ENCODE results near the gene LRMDA. TPM values are rescaled to one million over a fixed set of nuclear protein-coding genes. Genes with fewer than 3 reads are reported as not detected.

Gene LRMDA
- total RNA-seq, 3 donors from 2014 or later: 8.3 to 17.1 (median 11.1) TPM

- H3K4me3 ChIP-seq: no peak overlapping the region
- TF ChIP-seq POLR2AphosphoS5 (IDR thresholded peaks at IDR 0.05): no peak
- TF ChIP-seq CTCF (IDR thresholded peaks at IDR 0.05): no peak
- no peak for TF ChIP-seq POLR2A (IDR thresholded peaks at IDR 0.05)
- H3K4me1 ChIP-seq: no peaks in the 10 kb centered on the region
- DNase-seq (ENCODE audit: low spot score in 2 of 2): no peak
- H3K9me3 ChIP-seq: no peaks in the 10 kb centered on the region
- intact Hi-C loops (cut with DNase I; ENCODE audit: low total_unique reads): no loop called here
- H3K27me3 ChIP-seq: no peaks in the 10 kb centered on the region
- no peaks in the 10 kb centered on the region for H3K36me3 ChIP-seq
- no peak overlapping the region for H3K27ac ChIP-seq
Measured at GRCh38 chr10:75657351-75657750, 225.9 kb downstream of the LRMDA start.

DNA sequence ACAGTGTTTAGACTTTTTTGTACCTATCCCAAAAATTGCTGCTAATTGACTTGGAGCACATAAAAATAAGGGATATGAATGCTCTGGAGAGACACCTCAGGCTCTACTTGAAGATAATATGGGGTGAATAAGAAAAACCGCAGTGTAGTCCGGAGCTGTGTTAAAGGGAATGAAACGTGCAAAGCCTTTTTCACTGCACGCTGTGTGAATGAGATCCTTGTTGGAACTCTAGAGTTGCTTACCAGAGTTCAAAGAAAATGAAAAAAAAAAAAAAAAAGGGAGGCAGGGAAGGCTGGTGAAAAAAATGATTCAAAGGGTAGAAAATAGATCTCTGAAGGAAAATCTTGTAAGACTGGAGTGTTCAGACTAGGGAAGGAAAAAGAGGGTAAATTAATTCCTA is 226.6 kb downstream of the LRMDA start:
- H3K27me3 ChIP-seq: no peaks in the 10 kb centered on the region
- H3K4me3 ChIP-seq: no peak overlapping the region
- intact Hi-C loops (cut with DNase I; ENCODE audit: low total_unique reads): no loop called here
- no peak for TF ChIP-seq POLR2A (IDR thresholded peaks at IDR 0.05)
- no peak for TF ChIP-seq POLR2AphosphoS5 (IDR thresholded peaks at IDR 0.05)
- DNase-seq (ENCODE audit: low spot score in 2 of 2): no peak
- H3K4me1 ChIP-seq: no peaks in the 10 kb centered on the region
- no peak overlapping the region for H3K27ac ChIP-seq
- no peaks in the 10 kb centered on the region for H3K36me3 ChIP-seq
- no peaks in the 10 kb centered on the region for H3K9me3 ChIP-seq

GRCh38 chr10:75658496-75658895 is 227.1 kb downstream of the LRMDA start:
- H3K4me1 ChIP-seq: no peaks in the 10 kb centered on the region
- DNase-seq (ENCODE audit: low spot score in 2 of 2): no peak
- H3K9me3 ChIP-seq: no peaks in the 10 kb centered on the region
- TF ChIP-seq POLR2A (IDR thresholded peaks at IDR 0.05) (no peak), CTCF (IDR thresholded peaks at IDR 0.05) (no peak), POLR2AphosphoS5 (IDR thresholded peaks at IDR 0.05) (no peak)
- intact Hi-C loops (cut with DNase I; ENCODE audit: low total_unique reads): no loop called here
- H3K36me3 ChIP-seq: no peaks in the 10 kb centered on the region
- H3K27me3 ChIP-seq: no peaks in the 10 kb centered on the region
- no peak overlapping the region for H3K27ac ChIP-seq
- H3K4me3 ChIP-seq: no peak overlapping the region

GRCh38 chr10:75658915-75659314 is 227.5 kb downstream of the LRMDA start:
- no peaks in the 10 kb centered on the region for H3K27me3 ChIP-seq
- H3K4me1 ChIP-seq: no peaks in the 10 kb centered on the region
- no peak for DNase-seq (ENCODE audit: low spot score in 2 of 2)
- intact Hi-C loops (cut with DNase I; ENCODE audit: low total_unique reads): no loop called here
- H3K9me3 ChIP-seq: no peaks in the 10 kb centered on the region
- H3K36me3 ChIP-seq: no peaks in the 10 kb centered on the region
- TF ChIP-seq POLR2A (IDR thresholded peaks at IDR 0.05): no peak
- no peak for TF ChIP-seq CTCF (IDR thresholded peaks at IDR 0.05)
- no peak for TF ChIP-seq POLR2AphosphoS5 (IDR thresholded peaks at IDR 0.05)
- no peak overlapping the region for H3K27ac ChIP-seq
- no peak overlapping the region for H3K4me3 ChIP-seq

GRCh38 chr10:75660823-75661222 is 229.4 kb downstream of the LRMDA start:
- intact Hi-C loops (cut with DNase I; ENCODE audit: low total_unique reads): no loop called here
- no peaks in the 10 kb centered on the region for H3K27me3 ChIP-seq
- DNase-seq (ENCODE audit: low spot score in 2 of 2): no peak
- H3K4me1 ChIP-seq: no peaks in the 10 kb centered on the region
- no peaks in the 10 kb centered on the region for H3K9me3 ChIP-seq
- no peaks in the 10 kb centered on the region for H3K36me3 ChIP-seq
- no peak for TF ChIP-seq CTCF (IDR thresholded peaks at IDR 0.05)
- H3K4me3 ChIP-seq: no peak overlapping the region
- no peak overlapping the region for H3K27ac ChIP-seq

DNA sequence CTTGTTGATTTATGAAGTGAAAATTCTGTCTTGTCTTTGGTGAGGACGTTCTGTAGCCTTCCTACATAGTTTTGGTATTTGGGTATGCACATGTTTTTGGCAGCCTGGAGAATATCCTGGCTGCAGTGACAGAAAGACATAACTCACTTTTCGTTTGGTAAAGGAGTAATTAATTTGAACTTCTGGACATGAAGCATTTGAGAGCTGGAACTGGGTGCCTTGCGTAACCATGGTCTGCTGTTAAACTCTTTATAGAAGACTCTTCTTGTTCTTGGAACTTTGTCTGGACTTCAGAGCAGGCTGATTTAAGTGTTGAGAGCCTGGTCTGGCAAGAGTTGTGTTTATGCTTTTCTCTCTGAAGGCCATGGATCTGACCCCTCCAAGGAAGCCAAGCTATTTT is 231.3 kb downstream of the LRMDA start:
- H3K4me1 ChIP-seq: no peaks in the 10 kb centered on the region
- peak in 1 of 2 donors; percentile 55 for DNase-seq (ENCODE audit: low spot score in 2 of 2)

More for the DNA sequence above, 231.3 kb downstream of the LRMDA start:
- H3K4me3 ChIP-seq: no peak overlapping the region
- no peaks in the 10 kb centered on the region for H3K36me3 ChIP-seq
- intact Hi-C loops (cut with DNase I; ENCODE audit: low total_unique reads): no loop called here
- no peaks in the 10 kb centered on the region for H3K27me3 ChIP-seq
- peak overlapping the region; percentile 29 to 58 for H3K27ac ChIP-seq
- TF ChIP-seq CTCF (IDR thresholded peaks at IDR 0.05) (no peak), POLR2AphosphoS5 (IDR thresholded peaks at IDR 0.05) (peak in 2 of 3 donors; percentile 74 to 99)
- no peaks in the 10 kb centered on the region for H3K9me3 ChIP-seq
